ENCODE data around the gene SMC1A. TPM values are rescaled to one million over a fixed set of nuclear protein-coding genes. Genes with fewer than 3 reads are reported as not detected.
"Not testable (repeated sequence)": the region's sequence is repeated elsewhere in the genome, so short reads cannot be mapped to it uniquely, and the experiment has no call there.

Gene SMC1A
- total RNA-seq = 100 to 1,000 TPM in 2 of 3 donors, 10 to 100 TPM in 1; 93.9 to 125 (median 109) TPM

- peak within 1 kb of the TSS; percentile 96 for H3K4me3 Mint-ChIP-seq
- no peaks in the 10 kb centered on the region for H3K27me3 Mint-ChIP-seq (ENCODE audit: low read depth)
- DNase-seq (peak; percentile 98), ATAC-seq (peak; percentile 92 to 93)
- H3K9me3 Mint-ChIP-seq = no peaks in the 10 kb centered on the region
- H3K4me1 Mint-ChIP-seq (ENCODE audit: low read depth) = peaks cover 26% of the 10 kb centered on the region
- H3K36me3 Mint-ChIP-seq (ENCODE audit: insufficient read depth) = peaks cover 2% of the 10 kb centered on the region
Measured at GRCh38 chrX:53422086-53422860, at the start of gene SMC1A. Gene SMC1A, minus strand, starts transcription at chrX:53422654. Its CDS starts 54 bp downstream, at chrX:53422600.

- Mint-ChIP-seq H3K36me3 (ENCODE audit: insufficient read depth) (no peaks in the 10 kb centered on the region), H3K27me3 (ENCODE audit: low read depth) (peaks cover 9% of the 10 kb centered on the region), H3K9me3 (no peaks in the 10 kb centered on the region), H3K4me1 (ENCODE audit: low read depth) (no peaks in the 10 kb centered on the region), H3K4me3 (no peak overlapping the region)
- no peak for DNase-seq
- ATAC-seq = no peak
Measured at GRCh38 chrX:53471346-53471745, 48.9 kb upstream of the SMC1A start.

- not testable (repeated sequence) for H3K36me3 Mint-ChIP-seq (ENCODE audit: insufficient read depth); DNase-seq; H3K4me3 Mint-ChIP-seq; H3K27me3 Mint-ChIP-seq (ENCODE audit: low read depth); ATAC-seq; H3K9me3 Mint-ChIP-seq; H3K4me1 Mint-ChIP-seq (ENCODE audit: low read depth)
Measured at GRCh38 chrX:53468659-53469058, 46.2 kb upstream of the SMC1A start.

GRCh38 chrX:53458082-53458481 lies 35.6 kb upstream of the SMC1A start:
- no peak for DNase-seq
- no peak for ATAC-seq
- Mint-ChIP-seq H3K36me3 (ENCODE audit: insufficient read depth) (no peaks in the 10 kb centered on the region), H3K9me3 (no peaks in the 10 kb centered on the region), H3K4me3 (no peak overlapping the region), H3K4me1 (ENCODE audit: low read depth) (no peaks in the 10 kb centered on the region), H3K27me3 (ENCODE audit: low read depth) (peaks cover 5% of the 10 kb centered on the region)

- DNase-seq (no peak), ATAC-seq (no peak)
- Mint-ChIP-seq H3K27me3 (ENCODE audit: low read depth) (peaks cover 5% of the 10 kb centered on the region), H3K4me3 (no peak overlapping the region), H3K36me3 (ENCODE audit: insufficient read depth) (no peaks in the 10 kb centered on the region), H3K9me3 (no peaks in the 10 kb centered on the region), H3K4me1 (ENCODE audit: low read depth) (no peaks in the 10 kb centered on the region)
Measured at GRCh38 chrX:53456254-53456653, 33.8 kb upstream of the SMC1A start.

GRCh38 chrX:53452812-53453211 lies 30.4 kb upstream of the SMC1A start:
- Mint-ChIP-seq H3K9me3 (no peaks in the 10 kb centered on the region), H3K36me3 (ENCODE audit: insufficient read depth) (no peaks in the 10 kb centered on the region), H3K27me3 (ENCODE audit: low read depth) (peaks cover 5% of the 10 kb centered on the region), H3K4me3 (no peak overlapping the region), H3K4me1 (ENCODE audit: low read depth) (no peaks in the 10 kb centered on the region)
- DNase-seq (no peak), ATAC-seq (no peak)

- Mint-ChIP-seq H3K9me3 (no peaks in the 10 kb centered on the region), H3K4me3 (no peak overlapping the region), H3K4me1 (ENCODE audit: low read depth) (no peaks in the 10 kb centered on the region), H3K27me3 (ENCODE audit: low read depth) (no peaks in the 10 kb centered on the region), H3K36me3 (ENCODE audit: insufficient read depth) (no peaks in the 10 kb centered on the region)
- ATAC-seq (no peak), DNase-seq (no peak)
Measured at GRCh38 chrX:53449632-53450031, 27.2 kb upstream of the SMC1A start.

GRCh38 chrX:53447441-53447840 lies 25.0 kb upstream of the SMC1A start:
- H3K9me3 Mint-ChIP-seq = no peaks in the 10 kb centered on the region
- H3K4me3 Mint-ChIP-seq = no peak overlapping the region
- ATAC-seq (no peak), DNase-seq (no peak)
- no peaks in the 10 kb centered on the region for H3K27me3 Mint-ChIP-seq (ENCODE audit: low read depth)
- H3K36me3 Mint-ChIP-seq (ENCODE audit: insufficient read depth) = no peaks in the 10 kb centered on the region
- H3K4me1 Mint-ChIP-seq (ENCODE audit: low read depth) = no peaks in the 10 kb centered on the region

GRCh38 chrX:53445977-53446376 lies 23.5 kb upstream of the SMC1A start:
- Mint-ChIP-seq H3K9me3 (no peaks in the 10 kb centered on the region), H3K4me3 (no peak overlapping the region), H3K36me3 (ENCODE audit: insufficient read depth) (no peaks in the 10 kb centered on the region), H3K27me3 (ENCODE audit: low read depth) (no peaks in the 10 kb centered on the region), H3K4me1 (ENCODE audit: low read depth) (peaks cover 2% of the 10 kb centered on the region)
- DNase-seq (peak; percentile 29), ATAC-seq (peak; percentile 44 to 48)

- Mint-ChIP-seq H3K4me1 (ENCODE audit: low read depth) (peaks cover 7% of the 10 kb centered on the region), H3K27me3 (ENCODE audit: low read depth) (no peaks in the 10 kb centered on the region)
- no peak for ATAC-seq
Measured at GRCh38 chrX:53442322-53442631, 19.8 kb upstream of the SMC1A start.

GRCh38 chrX:53441531-53442321 lies 19.3 kb upstream of the SMC1A start:
- no peaks in the 10 kb centered on the region for H3K9me3 Mint-ChIP-seq
- H3K4me1 Mint-ChIP-seq (ENCODE audit: low read depth) = peaks cover 7% of the 10 kb centered on the region
- ATAC-seq (peak; percentile 83 to 87), DNase-seq (peak; percentile 64)
- H3K4me3 Mint-ChIP-seq = peak overlapping the region; percentile 77
- no peaks in the 10 kb centered on the region for H3K36me3 Mint-ChIP-seq (ENCODE audit: insufficient read depth)
- no peaks in the 10 kb centered on the region for H3K27me3 Mint-ChIP-seq (ENCODE audit: low read depth)

More at GRCh38 chrX:53442322-53442631, 19.8 kb upstream of the SMC1A start:
- DNase-seq = no peak
- peak overlapping the region; percentile 37 for H3K4me3 Mint-ChIP-seq
- H3K36me3 Mint-ChIP-seq (ENCODE audit: insufficient read depth) = no peaks in the 10 kb centered on the region
- H3K9me3 Mint-ChIP-seq = no peaks in the 10 kb centered on the region

GRCh38 chrX:53440621-53441517 lies 18.4 kb upstream of the SMC1A start:
- ATAC-seq (peak in 1 of 2 donors; percentile 41), DNase-seq (peak; percentile 19)
- H3K4me3 Mint-ChIP-seq = peak overlapping the region; percentile 77
- no peaks in the 10 kb centered on the region for H3K36me3 Mint-ChIP-seq (ENCODE audit: insufficient read depth)
- no peaks in the 10 kb centered on the region for H3K27me3 Mint-ChIP-seq (ENCODE audit: low read depth)
- H3K9me3 Mint-ChIP-seq = no peaks in the 10 kb centered on the region
- peaks cover 10% of the 10 kb centered on the region for H3K4me1 Mint-ChIP-seq (ENCODE audit: low read depth)

GRCh38 chrX:53440101-53440500 lies 17.6 kb upstream of the SMC1A start:
- H3K4me1 Mint-ChIP-seq (ENCODE audit: low read depth) = peaks cover 10% of the 10 kb centered on the region
- no peak for DNase-seq
- H3K4me3 Mint-ChIP-seq = peak overlapping the region; percentile 29
- no peaks in the 10 kb centered on the region for H3K27me3 Mint-ChIP-seq (ENCODE audit: low read depth)
- no peak for ATAC-seq
- no peaks in the 10 kb centered on the region for H3K36me3 Mint-ChIP-seq (ENCODE audit: insufficient read depth)
- no peaks in the 10 kb centered on the region for H3K9me3 Mint-ChIP-seq

- Mint-ChIP-seq H3K4me1 (ENCODE audit: low read depth) (peaks cover 18% of the 10 kb centered on the region), H3K36me3 (ENCODE audit: insufficient read depth) (no peaks in the 10 kb centered on the region), H3K9me3 (no peaks in the 10 kb centered on the region), H3K4me3 (no peak overlapping the region), H3K27me3 (ENCODE audit: low read depth) (no peaks in the 10 kb centered on the region)
- no peak for DNase-seq
- no peak for ATAC-seq
Measured at GRCh38 chrX:53438832-53439230, 16.4 kb upstream of the SMC1A start.

All from activated T-cell treated with anti-CD3 and anti-CD28 coated beads, Interleukin-2, amount 50 U/mL, for 4 hours (primary cell).